CD14-positive monocyte (primary cell): ENCODE data around the gene ROBO4. TPM values are rescaled to one million over a fixed set of nuclear protein-coding genes. Genes with fewer than 3 reads are reported as not detected.

ENCODE experiments used
- DNase-seq, 3 donors: peaks; one replicate each; pipeline ENCODE4 v3.0.0-alpha.2; 2011 to 2022
- H2AFZ ChIP-seq: 2 replicates; pipeline ENCODE4 v1.6.0; 2012; ENCODE audit warnings: mild to moderate bottlenecking, low read depth, low read length, inconsistent platforms; ENCODE audit not compliant: insufficient read depth, poor library complexity, severe bottlenecking
- H3K27ac ChIP-seq, 2 donors: 1 replicate in 1 of 2; 2 replicates in 1 of 2; pipeline ENCODE4 v1.5.1; 2012 to 2013; ENCODE audit warnings: low read length in 2 of 2, control low read depth in 1 of 2, inconsistent platforms in 1 of 2, low read depth in 1 of 2, mild to moderate bottlenecking in 1 of 2
- H3K27me3 ChIP-seq, 2 donors: one replicate each; pipeline versions ENCODE4 v1.6.0 to v1.6.1; 2011 to 2013; ENCODE audit warnings: low read length in 2 of 2; ENCODE audit not compliant: control insufficient read depth in 2 of 2, insufficient read depth in 2 of 2
- H3K36me3 ChIP-seq, 2 donors: replicated peaks in 1 of 2; 1 replicate in 1 of 2; 2 replicates in 1 of 2; pipeline versions ENCODE4 v1.5.1 to v1.6.1; 2012 to 2013; ENCODE audit warnings: low read length in 2 of 2, control low read depth in 1 of 2, inconsistent platforms in 1 of 2, mild to moderate bottlenecking in 1 of 2; ENCODE audit not compliant: insufficient read depth in 2 of 2, control insufficient read depth in 1 of 2
- H3K4me1 ChIP-seq, 2 donors: 1 replicate in 1 of 2; 2 replicates in 1 of 2; pipeline versions ENCODE4 v1.5.1 to v1.6.1; 2012 to 2013; ENCODE audit warnings: low read length in 2 of 2, control low read depth in 1 of 2, inconsistent platforms in 1 of 2, mild to moderate bottlenecking in 1 of 2, moderate library complexity in 1 of 2; ENCODE audit not compliant: insufficient read depth in 2 of 2, control insufficient read depth in 1 of 2
- H3K4me2 ChIP-seq: replicated peaks from 2 replicates; pipeline ENCODE3; 2012; ENCODE audit warnings: low read length, moderate library complexity, mild to moderate bottlenecking; ENCODE audit not compliant: poor library complexity, severe bottlenecking; ENCODE audit errors: extremely low read depth
- H3K4me3 ChIP-seq, 3 experiments: fragments of 200-600 bp in 1 of 3; sonication (generic) in 1 of 3; replicated peaks in 1 of 3; 1 replicate in 2 of 3; 2 replicates in 1 of 3; pipeline ENCODE4 v1.5.1; 2011 to 2013; ENCODE audit warnings: low read length in 3 of 3, mild to moderate bottlenecking in 3 of 3, control low read depth in 2 of 3, low read depth in 2 of 3, inconsistent platforms in 1 of 3, moderate library complexity in 1 of 3
- H3K79me2 ChIP-seq: 2 replicates; pipeline ENCODE4 v1.6.0; 2012; ENCODE audit warnings: mild to moderate bottlenecking, control low read depth, inconsistent platforms, low read length, moderate library complexity; ENCODE audit not compliant: insufficient read depth
- H3K9ac ChIP-seq: 2 replicates; pipeline ENCODE4 v1.6.0; 2017; ENCODE audit warnings: low read length, mild to moderate bottlenecking; ENCODE audit not compliant: insufficient read depth, poor library complexity, severe bottlenecking
- H3K9me3 ChIP-seq, 2 donors: replicated peaks in 1 of 2; 1 replicate in 1 of 2; 2 replicates in 1 of 2; pipeline versions ENCODE4 v1.5.1 to v1.6.1; 2012 to 2013; ENCODE audit warnings: low read length in 2 of 2, control low read depth in 1 of 2; ENCODE audit not compliant: control insufficient read depth in 1 of 2, insufficient read depth in 1 of 2
- H4K20me1 ChIP-seq: 2 replicates; pipeline ENCODE4 v1.6.0; 2012; ENCODE audit warnings: mild to moderate bottlenecking, low read length, control low read depth, moderate library complexity; ENCODE audit not compliant: insufficient read depth
- H3K27ac Mint-ChIP-seq, 7 donors: one replicate each; pipeline ENCODE4 v1.8.0; 2020; ENCODE audit warnings: mild to moderate bottlenecking in 7 of 7, mixed read lengths in 7 of 7, moderate library complexity in 6 of 7, inconsistent platforms in 2 of 7
- H3K27me3 Mint-ChIP-seq, 3 donors: one replicate each; pipeline ENCODE4 v1.8.0; 2021 to 2022; ENCODE audit warnings: low read depth in 3 of 3, mild to moderate bottlenecking in 3 of 3, mixed read lengths in 3 of 3, moderate library complexity in 3 of 3, inconsistent platforms in 1 of 3
- H3K36me3 Mint-ChIP-seq, 2 donors: one replicate each; pipeline ENCODE4 v1.8.0; 2020; ENCODE audit warnings: mixed read lengths in 2 of 2, inconsistent platforms in 1 of 2, mild to moderate bottlenecking in 1 of 2
- H3K4me1 Mint-ChIP-seq: one replicate; pipeline ENCODE4 v1.8.0; 2020; ENCODE audit warnings: mild to moderate bottlenecking, mixed read lengths
- H3K4me3 Mint-ChIP-seq, 2 donors: one replicate each; pipeline ENCODE4 v1.8.0; 2020; ENCODE audit warnings: mild to moderate bottlenecking in 2 of 2, mixed read lengths in 2 of 2, moderate library complexity in 1 of 2
- H3K9me3 Mint-ChIP-seq, 7 donors: one replicate each; pipeline ENCODE4 v1.8.0; 2020 to 2022; ENCODE audit warnings: mixed read lengths in 7 of 7, mild to moderate bottlenecking in 6 of 7, moderate library complexity in 6 of 7, inconsistent platforms in 2 of 7
- CTCF ChIP-seq: fragments of 200-600 bp; IDR thresholded peaks from one replicate; pipeline ENCODE4 v1.8.0; 2022; ENCODE audit warnings: antibody characterized with exemption, mild to moderate bottlenecking
- WGBS: methylation state at CpG from one replicate; pipeline ENCODE4 v1.1.5; 2013; ENCODE audit warnings: missing lambda C conversion rate; ENCODE audit not compliant: insufficient coverage; 5-methylcytosine and 5-hydroxymethylcytosine counted together
- intact Hi-C, 2 donors: fragments of 100-400 bp; cut with micrococcal nuclease; formaldehyde crosslinking; loops; one replicate each; pipeline versions ENCODE4 v1.15.0 to v1.15.1; 2023
- polyA plus RNA-seq, 3 donors: library from polyadenylated mRNA; depleted of rRNA in 1 of 3; unstranded in 2 of 3; stranded (reverse) in 1 of 3; fragments of 300-500 nt in 2 of 3; fragments of >200 nt in 1 of 3; fragmentation: Illumina TruSeq in 2 of 3; gene quantifications; 1 replicate in 2 of 3; 2 replicates in 1 of 3; pipeline ENCODE4 v1.2.3, GENCODE V29; 2012 to 2021

The ROBO4 gene
- polyA plus RNA-seq, 3 donors = 0.19 to 0.20 TPM; not detected in 1

- no peaks in the 10 kb centered on the region for H4K20me1 ChIP-seq
- no peaks in the 10 kb centered on the region for H3K79me2 ChIP-seq
- H3K4me1 ChIP-seq = peaks cover 10 to 19% of the 10 kb centered on the region in 2 donors
- no peak overlapping the region for H3K27ac Mint-ChIP-seq
- H3K9me3 ChIP-seq = peaks cover 0 to 58% of the 10 kb centered on the region in 2 donors
- no CpG with 5 or more reads among the region's 3 CpGs for WGBS
- TF ChIP-seq CTCF = no peak
- no peak overlapping the region for H3K27ac ChIP-seq
- no peak overlapping the region for H3K4me2 ChIP-seq
- peaks cover 14% of the 10 kb centered on the region for H3K4me1 Mint-ChIP-seq
- no peaks in the 10 kb centered on the region for H3K36me3 ChIP-seq
- H2AFZ ChIP-seq = no peak overlapping the region
- H3K27me3 ChIP-seq = peaks cover 92% of the 10 kb centered on the region in 2 donors
- peak overlapping the region in 1 of 2 donors; percentile 39 for H3K4me3 Mint-ChIP-seq
- peaks cover 0 to 5% of the 10 kb centered on the region in 2 donors for H3K36me3 Mint-ChIP-seq
- peaks cover 91 to 98% (median 94%) of the 10 kb centered on the region in 3 donors for H3K27me3 Mint-ChIP-seq
- H3K9me3 Mint-ChIP-seq = peaks cover 0 to 12% (median 0%) of the 10 kb centered on the region in 7 donors
- DNase-seq = no peak
- intact Hi-C loops = loop anchor here in 1 of 2 donors (10.0 kb wide), 1 partner anchor 426 kb away; no protein-coding TSS in a partner anchor
- no peak overlapping the region for H3K9ac ChIP-seq
- H3K4me3 ChIP-seq = no peak overlapping the region
Measured at GRCh38 chr11:124841201-124841600, 56.5 kb downstream of the ROBO4 start.

DNA sequence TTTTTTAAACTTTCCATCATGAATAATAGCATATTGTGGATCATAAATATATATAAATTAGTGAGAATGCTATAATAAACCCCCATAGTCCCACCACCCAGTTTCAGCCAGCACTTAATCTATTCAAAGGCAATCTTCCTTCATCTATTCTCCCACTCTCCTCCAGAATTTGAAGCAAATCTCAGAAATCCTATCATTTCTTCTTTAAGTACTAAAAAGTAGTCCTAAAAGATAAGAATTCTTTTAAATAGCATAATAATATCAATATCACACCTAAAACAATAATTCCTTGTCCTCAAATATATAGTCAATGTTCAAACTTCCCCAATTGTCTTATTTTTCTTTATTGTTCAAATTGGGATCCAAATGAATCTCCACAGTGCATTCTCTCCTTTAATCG, 57.0 kb downstream of the ROBO4 start:
- DNase-seq = no peak
- no peaks in the 10 kb centered on the region for H4K20me1 ChIP-seq
- peaks cover 90 to 98% (median 94%) of the 10 kb centered on the region in 3 donors for H3K27me3 Mint-ChIP-seq
- no peak overlapping the region for H3K27ac ChIP-seq
- intact Hi-C loops = loop anchor here in 1 of 2 donors (10.0 kb wide), 1 partner anchor 426 kb away; no protein-coding TSS in a partner anchor
- H3K9me3 Mint-ChIP-seq = peaks cover 0 to 12% (median 0%) of the 10 kb centered on the region in 7 donors
- H2AFZ ChIP-seq = no peak overlapping the region
- WGBS = no CpG with 5 or more reads among the region's 1 CpG
- H3K9me3 ChIP-seq = peaks cover 0 to 56% of the 10 kb centered on the region in 2 donors
- peaks cover 91 to 92% of the 10 kb centered on the region in 2 donors for H3K27me3 ChIP-seq
- no peak overlapping the region for H3K9ac ChIP-seq
- H3K4me1 ChIP-seq = peaks cover 10 to 20% of the 10 kb centered on the region in 2 donors
- no peak overlapping the region for H3K4me2 ChIP-seq
- no peaks in the 10 kb centered on the region for H3K79me2 ChIP-seq
- peak overlapping the region in 1 of 2 donors; percentile 39 for H3K4me3 Mint-ChIP-seq
- TF ChIP-seq CTCF = no peak
- peaks cover 16% of the 10 kb centered on the region for H3K4me1 Mint-ChIP-seq
- no peak overlapping the region for H3K4me3 ChIP-seq
- H3K27ac Mint-ChIP-seq = no peak overlapping the region
- H3K36me3 ChIP-seq = no peaks in the 10 kb centered on the region
- peaks cover 0 to 5% of the 10 kb centered on the region in 2 donors for H3K36me3 Mint-ChIP-seq
